Measurements from ENCODE around the gene FIBP.

DNA sequence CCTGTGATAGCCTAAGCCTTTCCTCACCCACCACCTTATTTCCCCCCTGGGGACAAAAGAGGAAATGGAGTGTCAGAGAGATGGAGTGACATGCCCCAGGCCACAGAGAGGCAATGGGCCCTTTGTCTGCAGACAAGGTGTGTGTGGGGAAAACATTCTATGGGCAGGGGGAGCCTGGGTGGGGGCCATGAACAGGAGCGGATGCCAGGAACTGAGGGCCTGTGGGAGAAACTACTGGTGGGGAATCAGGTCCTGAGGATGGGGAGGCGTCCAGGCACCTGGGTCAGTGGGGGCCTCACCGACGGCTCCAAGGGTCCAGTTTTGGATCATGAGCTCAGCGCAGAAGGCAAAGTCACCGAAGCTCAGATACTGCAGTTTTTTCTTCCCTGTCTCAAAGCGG lies 3.0 kb downstream of the FIBP start:
- TF ChIP-seq, protein P1, sequence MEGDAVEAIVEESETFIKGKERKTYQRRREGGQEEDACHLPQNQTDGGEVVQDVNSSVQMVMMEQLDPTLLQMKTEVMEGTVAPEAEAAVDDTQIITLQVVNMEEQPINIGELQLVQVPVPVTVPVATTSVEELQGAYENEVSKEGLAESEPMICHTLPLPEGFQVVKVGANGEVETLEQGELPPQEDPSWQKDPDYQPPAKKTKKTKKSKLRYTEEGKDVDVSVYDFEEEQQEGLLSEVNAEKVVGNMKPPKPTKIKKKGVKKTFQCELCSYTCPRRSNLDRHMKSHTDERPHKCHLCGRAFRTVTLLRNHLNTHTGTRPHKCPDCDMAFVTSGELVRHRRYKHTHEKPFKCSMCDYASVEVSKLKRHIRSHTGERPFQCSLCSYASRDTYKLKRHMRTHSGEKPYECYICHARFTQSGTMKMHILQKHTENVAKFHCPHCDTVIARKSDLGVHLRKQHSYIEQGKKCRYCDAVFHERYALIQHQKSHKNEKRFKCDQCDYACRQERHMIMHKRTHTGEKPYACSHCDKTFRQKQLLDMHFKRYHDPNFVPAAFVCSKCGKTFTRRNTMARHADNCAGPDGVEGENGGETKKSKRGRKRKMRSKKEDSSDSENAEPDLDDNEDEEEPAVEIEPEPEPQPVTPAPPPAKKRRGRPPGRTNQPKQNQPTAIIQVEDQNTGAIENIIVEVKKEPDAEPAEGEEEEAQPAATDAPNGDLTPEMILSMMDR (IDR thresholded peaks at IDR 0.05): no peak
- TF ChIP-seq POLR2A (IDR thresholded peaks at IDR 0.05) (no peak), POLR2AphosphoS5 (IDR thresholded peaks at IDR 0.05) (no peak)
